HG03571 (cell line): ENCODE measurements around the gene VPS37D.
"Not testable (repeated sequence)": the region's sequence is repeated elsewhere in the genome, so short reads cannot be mapped to it uniquely, and the experiment has no call there.

Experiments used
- ATAC-seq: cut with Tn5 transposase; IDR thresholded peaks from one replicate; pipeline ENCODE4 v1.9.1; 2021; ENCODE audit not compliant: unreplicated experiment

The VPS37D gene

DNA sequence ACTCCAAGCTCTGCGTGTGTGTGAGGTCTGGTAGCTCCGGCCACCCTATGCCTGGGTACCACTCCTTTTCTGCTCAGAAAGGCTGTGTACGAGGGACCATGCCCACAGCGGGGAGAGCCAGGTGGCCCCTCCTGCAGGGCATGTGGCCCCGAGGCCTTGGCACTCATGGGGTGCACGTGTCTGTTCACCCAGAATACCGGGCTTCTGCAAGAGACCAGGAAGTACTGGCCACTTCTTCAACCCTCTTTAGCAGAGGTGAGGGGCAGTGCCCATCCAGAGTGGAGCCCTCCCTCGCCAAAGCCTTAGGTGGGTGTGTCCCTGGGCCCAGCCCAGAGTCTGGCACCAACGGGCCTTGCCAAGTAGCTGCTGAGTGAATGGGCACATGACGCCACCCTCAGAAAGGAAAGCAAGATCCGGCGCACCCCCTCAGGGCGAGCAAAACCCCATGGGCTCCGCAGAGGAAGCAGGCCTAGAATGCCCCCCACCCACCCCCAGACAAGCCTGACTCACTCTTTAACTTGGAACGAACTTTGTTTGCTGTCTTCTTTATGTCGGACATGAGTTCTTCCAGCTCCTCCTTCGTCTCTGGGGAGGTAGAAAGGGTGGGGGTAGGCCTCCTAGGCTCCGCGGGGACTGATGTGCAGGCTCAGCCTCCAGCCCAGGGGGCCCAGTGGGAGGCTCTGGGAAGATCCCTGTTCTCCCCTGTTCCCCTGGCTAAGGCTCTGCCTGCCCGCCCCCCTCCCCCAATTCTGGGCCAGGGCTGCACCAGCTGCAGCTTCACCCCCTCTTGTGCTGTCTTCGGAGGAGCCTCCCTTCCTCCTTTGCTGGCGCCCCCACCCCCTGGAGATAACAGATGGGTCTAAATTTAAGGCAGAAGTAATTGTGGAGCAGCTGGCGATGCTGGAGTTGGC lies 37.3 kb downstream of the VPS37D start:
- no peak for ATAC-seq

- no peak for ATAC-seq
Measured at GRCh38 chr7:73705551-73705920, 37.9 kb downstream of the VPS37D start.

GRCh38 chr7:73706126-73707044 lies 38.8 kb downstream of the VPS37D start:
- ATAC-seq, result no peak

DNA sequence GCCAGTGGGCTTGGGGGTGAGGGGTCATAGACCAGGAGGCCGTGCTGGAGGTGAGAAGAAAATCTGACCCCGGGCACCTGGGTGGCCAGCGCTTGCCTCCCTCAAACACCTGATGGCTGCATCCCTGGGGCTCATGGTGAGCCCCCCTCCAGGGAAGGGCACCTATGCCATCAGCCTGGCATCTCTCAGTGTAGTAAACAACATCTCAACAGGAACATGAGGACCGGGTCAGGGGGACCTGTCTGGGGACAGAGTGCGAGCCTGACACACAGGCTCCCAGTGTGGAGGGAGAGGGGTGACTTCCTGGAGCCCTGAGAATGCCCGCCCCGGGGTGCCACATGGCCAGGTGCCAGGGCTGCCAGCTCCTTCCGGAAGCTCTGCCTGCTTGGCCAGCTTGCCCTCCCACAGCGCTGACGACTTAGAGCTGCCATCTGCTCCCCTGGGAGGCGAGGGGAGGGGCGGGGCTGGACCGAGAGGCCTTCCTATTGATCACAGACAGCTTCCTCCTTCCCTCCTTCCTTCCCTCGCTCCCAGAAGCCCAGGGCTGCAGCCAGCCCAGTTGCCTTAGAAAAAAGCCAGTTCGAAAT lies 39.5 kb downstream of the VPS37D start:
- ATAC-seq, result no peak

DNA sequence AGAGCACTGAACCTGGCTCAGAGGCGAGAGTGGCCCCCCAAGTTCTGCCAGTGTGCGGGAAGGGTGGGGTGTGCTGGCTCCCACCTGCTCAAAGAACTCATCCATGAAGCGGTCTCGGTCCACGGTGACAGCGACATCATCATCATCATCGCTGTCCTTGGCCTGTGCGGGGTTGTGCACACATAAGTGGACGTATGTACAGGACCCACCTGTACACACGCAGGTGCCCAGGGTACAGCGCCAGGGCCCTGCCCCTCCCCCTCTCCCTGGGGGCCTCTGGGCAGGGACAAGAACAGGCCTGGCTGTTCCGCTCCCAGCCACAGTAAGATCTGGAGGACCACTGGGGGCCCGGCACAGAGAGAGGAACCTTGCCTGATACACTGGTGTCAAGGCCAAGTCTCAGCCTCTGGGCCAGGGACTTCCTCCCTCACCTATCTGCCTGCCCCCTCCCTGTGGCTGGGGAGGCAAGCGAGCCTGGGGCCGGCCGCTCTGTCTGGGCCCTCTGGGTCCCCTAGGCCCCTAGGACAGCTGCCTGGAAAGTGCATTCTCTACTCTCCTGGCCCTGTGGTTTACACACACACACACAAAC lies 41.4 kb downstream of the VPS37D start:
- no peak for ATAC-seq

DNA sequence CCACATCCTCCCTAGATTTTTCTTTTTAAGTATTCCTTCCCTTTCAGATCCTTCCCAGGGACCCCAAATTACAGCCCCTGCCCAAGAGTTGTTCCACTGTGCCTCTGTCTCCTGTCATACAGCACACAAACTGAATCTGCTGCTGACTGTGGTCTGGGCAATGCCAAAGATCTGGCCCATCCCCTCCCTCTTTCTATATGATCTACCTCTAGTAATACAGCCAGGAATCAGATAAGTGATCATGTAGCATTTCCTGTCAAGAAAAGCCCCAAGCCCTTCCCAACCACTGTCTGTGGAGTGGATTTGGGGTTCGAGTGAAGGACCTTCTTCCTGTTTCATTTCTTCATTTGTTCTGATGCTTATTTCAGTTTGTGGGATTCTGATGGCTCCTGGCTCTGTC lies 45.1 kb downstream of the VPS37D start:
- ATAC-seq, result no peak

- not testable (repeated sequence) for ATAC-seq
Measured at GRCh38 chr7:73713319-73713718, 45.7 kb downstream of the VPS37D start.

- ATAC-seq, result no peak
Measured at GRCh38 chr7:73715648-73716317, 48.2 kb downstream of the VPS37D start.

GRCh38 chr7:73716318-73716890 lies 48.8 kb downstream of the VPS37D start:
- ATAC-seq, result no peak

GRCh38 chr7:73717025-73717807 lies 49.6 kb downstream of the VPS37D start:
- no peak for ATAC-seq

GRCh38 chr7:73717991-73718405 lies 50.4 kb downstream of the VPS37D start:
- no peak for ATAC-seq

GRCh38 chr7:73718438-73718881 lies 50.8 kb downstream of the VPS37D start:
- ATAC-seq, result no peak

GRCh38 chr7:73718905-73719805 lies 51.5 kb downstream of the VPS37D start, which contains the start of gene STX1A:
STX1A (minus strand) TSS chr7:73719669; CDS start chr7:73719631, 38 bp downstream.
- ATAC-seq, result peak; percentile 64

DNA sequence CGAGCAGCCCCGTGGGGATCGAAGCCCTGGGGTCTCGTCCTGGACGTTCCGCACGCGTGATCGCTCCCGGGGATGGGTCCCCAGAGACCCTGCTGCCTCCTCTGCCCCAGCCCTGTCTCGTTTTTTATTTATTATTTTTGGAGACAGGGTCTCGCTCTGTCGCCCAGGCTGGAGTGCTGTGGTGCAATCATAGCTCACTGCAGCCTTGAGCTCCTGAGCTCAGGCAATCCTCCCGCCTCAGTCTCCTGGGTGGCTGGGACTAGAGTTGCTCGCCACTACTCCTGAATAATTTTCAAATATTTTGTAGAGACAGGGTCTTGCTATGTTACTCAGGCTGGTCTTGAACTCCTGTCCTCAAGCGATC lies 52.2 kb downstream of the VPS37D start:
- ATAC-seq, result no peak

- not testable (repeated sequence) for ATAC-seq
Measured at GRCh38 chr7:73720443-73720842, 52.8 kb downstream of the VPS37D start.

DNA sequence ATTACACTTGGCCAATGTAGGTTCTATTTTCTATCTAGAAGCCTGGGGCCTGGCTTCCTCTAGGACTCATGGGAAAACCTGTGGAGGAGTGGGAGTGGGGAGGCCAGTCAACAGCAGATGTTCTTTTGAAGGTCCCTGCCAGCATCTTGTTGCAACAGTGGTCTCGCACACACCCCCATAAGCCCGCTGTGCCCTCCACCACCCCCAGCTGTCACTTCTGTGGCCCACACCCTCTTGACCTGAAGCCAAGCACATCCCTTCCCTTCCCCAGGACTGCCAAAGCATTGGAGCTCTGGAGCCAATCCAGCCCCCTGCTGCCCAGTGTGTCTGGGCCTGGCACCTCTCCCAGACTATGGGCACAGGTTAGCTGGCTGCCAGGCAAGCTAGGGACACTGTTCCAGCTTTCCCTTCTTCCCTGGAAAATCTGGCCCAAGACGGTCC lies 53.8 kb downstream of the VPS37D start:
- ATAC-seq, result no peak
